Activated T-cell treated with anti-CD3 and anti-CD28 coated beads for 1 hour (primary cell): ENCODE measurements around the gene MYOZ1.
"Not testable (repeated sequence)": the region's sequence is repeated elsewhere in the genome, so short reads cannot be mapped to it uniquely, and the experiment has no call there.

Experiments used
- DNase-seq: peaks from one replicate; pipeline ENCODE4 v3.0.0-alpha.2; 2020; ENCODE audit warnings: low read depth

Gene MYOZ1, protein sequence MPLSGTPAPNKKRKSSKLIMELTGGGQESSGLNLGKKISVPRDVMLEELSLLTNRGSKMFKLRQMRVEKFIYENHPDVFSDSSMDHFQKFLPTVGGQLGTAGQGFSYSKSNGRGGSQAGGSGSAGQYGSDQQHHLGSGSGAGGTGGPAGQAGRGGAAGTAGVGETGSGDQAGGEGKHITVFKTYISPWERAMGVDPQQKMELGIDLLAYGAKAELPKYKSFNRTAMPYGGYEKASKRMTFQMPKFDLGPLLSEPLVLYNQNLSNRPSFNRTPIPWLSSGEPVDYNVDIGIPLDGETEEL

GRCh38 chr10:73641328-73642060 lies at the start of gene MYOZ1:
TSS of gene MYOZ1 (minus strand) at chr10:73641474. CDS start at chr10:73640017, 1,457 bp downstream.
- no peak for DNase-seq

- DNase-seq: not testable (repeated sequence)
Measured at GRCh38 chr10:73690755-73691154, 49.5 kb upstream of the MYOZ1 start.

GRCh38 chr10:73689596-73689995 lies 48.3 kb upstream of the MYOZ1 start:
- DNase-seq: not testable (repeated sequence)

DNA sequence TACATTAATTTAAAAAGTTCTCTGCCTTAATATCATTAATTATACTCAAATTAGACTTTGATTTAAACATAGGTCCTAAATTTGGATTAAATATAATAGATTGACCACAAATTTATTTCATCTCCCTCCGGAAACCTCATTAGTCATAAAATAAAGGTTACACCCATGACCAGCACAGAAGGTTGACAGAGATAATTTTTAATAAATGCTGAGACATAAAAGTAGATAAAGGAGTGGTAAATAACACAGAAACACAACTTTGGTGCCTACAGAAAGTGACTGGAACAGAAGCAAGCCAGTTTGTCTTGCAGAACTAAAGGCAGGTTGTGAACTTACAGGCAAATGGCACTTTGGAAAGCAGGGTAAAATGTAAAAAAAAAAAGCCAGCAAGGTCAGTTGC lies 46.4 kb upstream of the MYOZ1 start:
- DNase-seq: not testable (repeated sequence)

DNA sequence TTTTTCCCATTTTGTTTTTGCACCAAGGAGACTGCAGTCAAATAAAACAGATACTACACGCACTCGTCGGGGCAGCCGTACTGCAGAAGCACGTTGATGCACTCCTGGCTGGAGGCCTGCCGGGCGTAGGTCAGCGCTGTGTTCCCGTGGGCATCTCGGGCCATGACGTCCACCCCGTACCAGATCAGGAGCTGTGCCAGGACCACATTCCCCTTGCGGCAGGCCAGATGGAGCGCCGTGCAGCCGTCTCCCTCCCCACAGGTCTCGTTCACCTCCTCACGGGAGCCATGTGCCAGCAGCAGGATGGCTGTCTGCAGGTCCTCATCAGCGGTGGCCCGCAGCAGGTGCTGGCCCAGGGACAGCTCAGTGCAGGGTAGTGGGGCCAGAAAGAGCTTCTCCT lies 33.3 kb upstream of the MYOZ1 start:
- not testable (repeated sequence) for DNase-seq

DNA sequence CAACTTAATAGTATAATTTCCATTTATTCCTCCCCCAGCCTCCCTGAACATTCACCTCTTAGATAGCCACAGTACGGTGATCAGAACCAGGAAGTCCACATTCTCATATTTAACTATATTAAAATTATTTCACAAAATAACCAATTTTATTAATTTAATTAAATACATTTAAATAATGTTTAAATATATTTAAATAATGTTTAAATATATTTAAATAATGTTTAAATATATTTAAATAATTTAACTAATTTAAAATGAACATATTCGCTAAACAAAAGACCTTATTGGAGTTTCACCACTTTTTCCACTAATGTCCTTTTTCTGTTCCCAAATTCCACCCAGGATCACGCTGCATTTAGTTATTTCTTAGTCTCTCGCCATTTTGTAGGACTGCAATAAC lies 27.1 kb upstream of the MYOZ1 start:
- not testable (repeated sequence) for DNase-seq

GRCh38 chr10:73666153-73666809 lies 25.0 kb upstream of the MYOZ1 start:
- not testable (repeated sequence) for DNase-seq

- DNase-seq: not testable (repeated sequence)
Measured at GRCh38 chr10:73665581-73665980, 24.3 kb upstream of the MYOZ1 start.

GRCh38 chr10:73664156-73665040 lies 23.1 kb upstream of the MYOZ1 start:
- DNase-seq: not testable (repeated sequence)

GRCh38 chr10:73663621-73664020 lies 22.3 kb upstream of the MYOZ1 start:
- not testable (repeated sequence) for DNase-seq

DNA sequence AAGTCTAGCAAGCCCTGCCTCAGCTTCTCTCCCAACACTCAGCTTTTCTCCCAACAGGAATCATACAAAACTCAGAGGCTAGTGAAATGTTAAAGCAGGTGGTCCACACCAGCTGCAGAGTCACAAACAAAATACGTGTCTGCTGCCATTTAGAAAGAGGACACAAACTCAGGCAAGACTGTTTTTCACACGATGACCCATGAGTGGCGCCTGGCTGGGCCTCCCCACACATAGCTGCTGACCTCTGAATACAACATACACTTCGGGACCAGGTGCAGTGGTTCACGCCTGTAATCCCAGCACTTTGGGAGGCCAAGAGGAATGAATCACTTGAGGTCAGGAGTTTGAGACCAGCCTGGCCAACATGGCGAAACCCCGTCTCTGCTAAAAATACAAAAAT lies 21.4 kb upstream of the MYOZ1 start:
- not testable (repeated sequence) for DNase-seq

- DNase-seq: no peak
Measured at GRCh38 chr10:73655990-73656298, 14.7 kb upstream of the MYOZ1 start, which contains the start of gene SYNPO2L. TSS of gene SYNPO2L (minus strand) at chr10:73656029. CDS start at chr10:73655922, 107 bp downstream.

DNA sequence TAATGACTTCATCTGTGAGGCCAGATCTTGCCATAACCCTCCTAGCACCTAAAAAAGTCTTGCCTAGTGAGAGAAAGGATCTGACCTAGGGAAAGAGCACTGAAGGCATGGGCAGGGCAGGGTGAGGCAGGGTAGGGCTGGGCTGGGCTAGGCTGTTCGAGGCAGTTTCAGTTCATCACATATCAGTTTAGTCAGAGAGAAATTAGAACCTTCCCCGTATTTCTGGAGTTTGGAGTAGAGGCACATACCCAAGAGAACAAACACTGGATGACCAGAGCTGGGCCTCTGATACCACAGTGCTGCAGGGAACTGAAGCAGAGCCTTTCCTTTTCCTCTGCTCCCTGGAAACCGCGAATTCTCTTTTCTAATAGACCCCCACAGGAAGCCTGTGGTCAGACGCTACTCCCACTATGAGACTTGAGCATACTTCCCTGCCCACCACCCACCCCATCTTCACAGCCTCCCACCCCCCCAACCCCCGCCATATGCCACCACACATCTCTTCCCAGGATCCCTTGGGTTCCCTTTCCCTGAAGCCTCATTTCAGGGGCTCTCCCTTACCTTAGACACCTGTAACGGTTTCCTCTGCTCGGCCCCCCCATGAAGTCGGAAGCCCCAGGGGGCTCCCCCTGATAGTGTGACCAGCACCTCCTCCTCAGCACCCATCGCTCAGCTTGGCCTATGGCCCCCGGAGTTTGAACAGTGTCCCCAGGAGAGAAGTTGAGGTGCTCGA lies 14.1 kb upstream of the MYOZ1 start:
- no peak for DNase-seq

- no peak for DNase-seq
Measured at GRCh38 chr10:73653701-73654100, 12.4 kb upstream of the MYOZ1 start.

- DNase-seq: no peak
Measured at GRCh38 chr10:73653195-73653594, 11.9 kb upstream of the MYOZ1 start.

GRCh38 chr10:73650537-73651331 lies 9.5 kb upstream of the MYOZ1 start:
- no peak for DNase-seq

GRCh38 chr10:73649876-73650536 lies 8.7 kb upstream of the MYOZ1 start:
- DNase-seq: no peak

DNA sequence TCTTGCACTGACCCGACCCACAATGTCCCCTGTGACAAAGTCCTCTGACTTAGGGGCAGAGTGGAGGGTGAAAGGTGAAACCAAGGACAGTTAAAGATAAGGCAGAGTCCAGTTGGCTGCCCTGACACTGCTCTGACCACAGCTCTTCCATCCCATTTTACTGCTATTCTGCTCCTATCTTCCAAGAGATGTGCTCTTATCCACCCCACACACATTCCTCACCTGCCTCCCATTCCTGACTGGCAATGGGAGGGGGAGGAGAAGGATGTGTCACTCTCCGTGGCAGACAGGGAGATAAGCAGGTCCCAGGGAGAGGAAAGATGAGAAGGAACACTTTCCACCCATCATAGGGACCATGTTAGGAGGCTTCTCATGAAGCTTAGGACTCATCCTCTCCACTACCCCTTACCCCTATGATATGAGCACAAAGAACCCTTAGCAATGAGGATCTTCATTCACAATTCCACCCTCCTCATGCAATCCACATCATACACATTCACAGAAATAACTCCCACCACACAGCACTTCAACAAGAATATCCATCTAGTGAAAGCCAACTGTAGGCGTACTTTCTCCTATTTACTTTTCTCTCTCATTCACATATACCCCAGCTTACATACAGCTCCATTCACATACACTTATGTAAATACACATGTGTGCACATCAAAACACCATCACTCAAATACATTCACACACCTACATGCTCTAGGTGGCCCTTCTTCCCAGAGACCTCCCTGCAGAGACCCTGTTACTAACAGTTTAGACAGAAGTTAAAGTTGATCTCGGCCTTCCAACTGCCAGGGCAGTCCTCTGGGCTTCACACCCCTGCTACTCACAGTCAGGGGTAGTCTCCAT lies 7.9 kb upstream of the MYOZ1 start:
- no peak for DNase-seq
